ENCODE results near the gene CELF4.

DNA sequence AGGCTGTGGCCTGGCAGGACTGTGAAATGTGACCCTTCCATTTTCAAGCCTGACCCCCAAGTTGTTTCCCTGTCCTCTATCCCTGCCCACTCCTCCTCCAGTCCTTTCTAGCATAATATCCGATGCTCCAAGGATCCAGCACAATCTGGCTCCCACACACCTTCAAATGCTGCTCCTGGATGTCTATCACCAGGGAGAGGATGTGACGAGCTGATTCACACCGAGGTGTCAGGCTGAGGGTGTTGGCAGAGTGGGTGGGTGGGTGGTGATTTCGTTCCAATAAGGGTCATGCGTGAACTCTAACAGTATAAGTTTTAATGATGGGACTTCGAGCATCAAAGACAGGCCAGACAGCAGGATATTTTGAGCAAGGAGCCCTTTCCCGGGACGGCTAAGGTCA, 107.8 kb downstream of the CELF4 start:
- TF ChIP-seq POLR2A (IDR thresholded peaks at IDR 0.05): no peak
- TF ChIP-seq, protein P1, sequence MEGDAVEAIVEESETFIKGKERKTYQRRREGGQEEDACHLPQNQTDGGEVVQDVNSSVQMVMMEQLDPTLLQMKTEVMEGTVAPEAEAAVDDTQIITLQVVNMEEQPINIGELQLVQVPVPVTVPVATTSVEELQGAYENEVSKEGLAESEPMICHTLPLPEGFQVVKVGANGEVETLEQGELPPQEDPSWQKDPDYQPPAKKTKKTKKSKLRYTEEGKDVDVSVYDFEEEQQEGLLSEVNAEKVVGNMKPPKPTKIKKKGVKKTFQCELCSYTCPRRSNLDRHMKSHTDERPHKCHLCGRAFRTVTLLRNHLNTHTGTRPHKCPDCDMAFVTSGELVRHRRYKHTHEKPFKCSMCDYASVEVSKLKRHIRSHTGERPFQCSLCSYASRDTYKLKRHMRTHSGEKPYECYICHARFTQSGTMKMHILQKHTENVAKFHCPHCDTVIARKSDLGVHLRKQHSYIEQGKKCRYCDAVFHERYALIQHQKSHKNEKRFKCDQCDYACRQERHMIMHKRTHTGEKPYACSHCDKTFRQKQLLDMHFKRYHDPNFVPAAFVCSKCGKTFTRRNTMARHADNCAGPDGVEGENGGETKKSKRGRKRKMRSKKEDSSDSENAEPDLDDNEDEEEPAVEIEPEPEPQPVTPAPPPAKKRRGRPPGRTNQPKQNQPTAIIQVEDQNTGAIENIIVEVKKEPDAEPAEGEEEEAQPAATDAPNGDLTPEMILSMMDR (IDR thresholded peaks at IDR 0.05): no peak

All from breast epithelium (tissue), 3 donors.